Measurements from ENCODE around the gene KANSL1.
A peak's percentile ranks its signal among the peaks of the same experiment; 100 is the strongest.
"Not testable (repeated sequence)": the region's sequence is repeated elsewhere in the genome, so short reads cannot be mapped to it uniquely, and the experiment has no call there.

KANSL1 gene

GRCh38 chr17:46192439-46193150 is 634 bp downstream of the KANSL1 start:
- DNase-seq: peak; percentile 61

- DNase-seq: no peak
These were observed 1.1 kb downstream of the KANSL1 start for GRCh38 chr17:46192189-46192438.

DNA sequence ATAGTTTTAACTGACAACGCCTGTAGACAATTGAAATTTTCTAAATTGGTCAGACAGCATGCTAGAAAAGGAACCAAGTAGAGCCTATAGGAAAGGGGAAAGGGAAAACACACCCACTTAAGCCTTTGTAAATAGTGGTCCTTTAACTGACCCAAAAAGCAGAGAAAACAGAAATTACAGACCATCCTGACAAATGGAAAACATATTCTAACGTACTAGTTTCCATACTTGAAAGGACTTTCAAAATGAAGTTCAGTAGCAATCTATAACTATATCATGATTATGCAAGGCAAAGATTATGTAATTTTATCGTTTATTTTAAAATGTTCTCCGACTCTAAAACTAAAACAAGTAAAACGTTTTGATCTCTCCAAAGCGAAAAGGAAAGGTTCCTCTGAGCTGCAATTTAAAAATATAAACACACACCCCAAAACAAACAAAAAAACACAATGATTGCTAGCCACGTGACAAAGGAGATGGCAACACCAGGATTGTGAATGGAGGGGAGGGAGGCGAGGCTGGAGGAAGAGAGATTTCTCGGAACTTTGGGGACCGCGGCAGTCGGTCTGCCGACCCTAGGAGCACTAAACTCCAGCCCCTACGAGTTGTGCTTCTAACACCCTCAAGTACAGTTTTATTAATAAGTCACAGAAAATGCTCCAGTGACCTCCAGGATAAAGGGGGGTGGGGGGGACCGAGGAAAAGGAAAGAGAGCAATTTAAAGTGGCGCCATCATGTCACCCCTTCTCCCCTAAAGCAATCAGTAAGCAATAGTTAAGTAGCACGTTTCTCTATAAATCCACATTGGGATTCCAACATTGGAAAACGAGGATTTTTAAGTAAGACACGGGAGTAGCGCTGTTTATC is 1.7 kb downstream of the KANSL1 start:
- no peak for DNase-seq

DNA sequence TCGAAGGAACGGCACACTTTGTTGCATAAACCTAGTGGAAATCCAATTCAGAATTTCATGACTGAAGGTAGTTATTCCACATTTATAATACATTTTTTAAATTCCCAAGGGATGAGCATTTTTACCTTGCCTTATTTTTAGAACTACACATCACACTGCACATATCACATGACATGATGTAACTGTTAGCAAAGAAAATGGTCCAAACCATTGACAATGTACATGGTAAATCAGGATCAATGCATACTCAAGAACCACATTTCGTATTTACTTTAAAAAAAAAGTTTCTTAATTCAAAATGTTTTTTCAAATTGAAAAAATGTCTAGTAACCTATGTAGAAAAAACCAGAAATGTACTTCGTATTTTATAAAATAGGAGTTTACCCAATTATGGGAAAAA is 2.5 kb downstream of the KANSL1 start:
- no peak for DNase-seq

- not testable (repeated sequence) for DNase-seq
These were observed 6.4 kb downstream of the KANSL1 start for GRCh38 chr17:46186827-46187235.

- no peak for DNase-seq
These were observed 8.5 kb downstream of the KANSL1 start for GRCh38 chr17:46184696-46185095.

DNA sequence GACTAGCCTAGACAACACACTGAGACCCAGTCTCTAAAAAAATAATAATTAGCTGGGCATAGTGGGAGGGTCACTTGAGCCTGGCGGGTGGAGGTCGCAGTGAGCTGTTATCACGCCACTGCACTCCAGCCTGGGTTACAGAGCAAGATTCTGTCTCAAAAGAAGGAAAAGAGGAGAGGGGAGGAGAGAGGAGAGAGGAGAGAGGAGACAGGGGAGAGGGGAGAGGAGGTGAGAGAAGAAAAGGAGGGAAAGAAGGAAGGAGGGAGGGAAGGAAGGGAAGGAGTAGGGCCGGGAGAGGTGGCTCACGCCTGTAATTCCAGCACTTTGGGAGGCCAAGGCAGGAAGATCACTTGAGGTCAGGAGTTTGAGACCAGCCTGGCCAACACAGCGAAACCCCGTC is 9.8 kb downstream of the KANSL1 start:
- DNase-seq: not testable (repeated sequence)

GRCh38 chr17:46182961-46183360 is 10.3 kb downstream of the KANSL1 start:
- DNase-seq: no peak

- DNase-seq: no peak
These were observed 11.3 kb downstream of the KANSL1 start for GRCh38 chr17:46181940-46182339.

GRCh38 chr17:46181316-46181715 is 11.9 kb downstream of the KANSL1 start:
- not testable (repeated sequence) for DNase-seq

DNA sequence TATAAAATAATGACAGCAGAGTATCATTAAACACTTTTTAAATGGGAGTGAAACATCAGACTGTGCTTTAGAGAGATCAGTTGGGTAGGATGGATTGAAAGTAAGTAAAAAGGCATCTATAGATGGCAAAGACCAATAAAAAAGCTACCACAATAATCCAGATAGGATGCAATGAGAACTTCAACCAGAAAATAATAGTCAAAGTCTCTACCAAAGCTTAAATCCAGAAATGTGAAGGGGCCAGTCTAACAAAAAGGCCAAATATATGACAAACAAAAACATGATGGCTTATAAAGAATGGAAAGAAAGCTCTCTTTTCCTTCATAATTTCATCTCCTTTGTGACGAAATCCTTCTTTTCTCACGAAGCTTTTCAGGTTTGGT is 12.3 kb downstream of the KANSL1 start:
- no peak for DNase-seq

DNA sequence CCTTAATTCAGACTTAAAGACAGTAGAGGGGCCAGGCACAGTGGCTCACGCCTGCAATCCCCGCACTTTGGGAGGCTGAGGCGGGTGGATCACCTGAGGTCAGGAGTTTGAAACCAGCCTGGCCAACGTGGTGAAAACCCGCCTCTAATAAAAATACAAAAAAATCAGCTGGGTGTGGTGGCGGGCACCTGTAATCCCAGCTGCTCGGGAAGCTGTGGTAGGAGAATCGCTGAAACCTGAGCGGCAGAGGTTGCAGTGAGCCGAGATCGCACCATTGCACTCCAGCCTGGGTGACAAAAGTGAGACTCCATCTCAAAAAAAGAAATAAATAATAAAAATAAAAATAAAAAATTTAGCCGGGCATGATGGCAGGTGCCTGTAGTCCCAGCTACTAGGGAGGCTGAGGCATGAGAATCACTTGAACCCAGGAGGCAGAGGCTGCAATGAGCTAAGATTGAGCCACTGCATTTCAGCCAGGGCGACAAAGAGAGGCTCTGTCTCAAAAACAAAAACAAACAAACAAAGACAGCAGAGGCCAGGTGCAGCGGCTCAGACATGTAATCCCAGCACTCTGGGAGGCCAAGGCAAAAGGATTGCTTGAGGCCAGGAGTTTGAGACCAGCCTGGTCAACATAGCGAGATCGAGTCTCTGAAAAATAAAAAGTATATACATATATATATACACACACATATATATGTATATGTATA is 12.9 kb downstream of the KANSL1 start:
- DNase-seq: not testable (repeated sequence)

DNA sequence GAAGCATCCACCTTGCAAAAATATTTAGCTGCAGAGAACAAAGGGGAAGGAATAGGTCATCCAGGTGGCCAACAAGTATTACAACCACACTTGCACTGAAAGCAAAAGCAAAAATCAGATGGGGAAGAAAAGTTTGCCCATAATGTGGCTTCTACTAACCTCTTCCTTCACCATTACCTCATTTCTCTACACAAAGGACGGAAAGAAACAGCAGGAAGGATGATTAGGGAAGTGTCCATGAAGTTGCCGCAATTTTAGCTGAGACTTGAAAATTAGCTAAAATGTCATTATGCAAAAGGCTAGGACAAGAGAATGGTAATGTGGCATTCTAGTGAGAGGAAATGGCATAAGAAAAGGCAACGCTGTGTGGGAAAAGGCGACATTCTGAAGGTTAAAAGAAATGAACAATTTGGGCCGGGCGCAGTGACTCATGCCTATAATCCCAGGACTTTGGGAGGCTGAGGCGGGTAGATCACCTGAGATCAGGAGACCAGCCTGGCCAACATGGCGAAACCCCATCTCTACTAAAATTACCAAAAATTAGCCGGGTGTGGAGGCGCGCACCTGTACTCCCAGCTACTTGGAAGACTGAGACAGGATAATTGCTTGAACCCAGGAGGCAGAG is 13.7 kb downstream of the KANSL1 start:
- no peak for DNase-seq

DNA sequence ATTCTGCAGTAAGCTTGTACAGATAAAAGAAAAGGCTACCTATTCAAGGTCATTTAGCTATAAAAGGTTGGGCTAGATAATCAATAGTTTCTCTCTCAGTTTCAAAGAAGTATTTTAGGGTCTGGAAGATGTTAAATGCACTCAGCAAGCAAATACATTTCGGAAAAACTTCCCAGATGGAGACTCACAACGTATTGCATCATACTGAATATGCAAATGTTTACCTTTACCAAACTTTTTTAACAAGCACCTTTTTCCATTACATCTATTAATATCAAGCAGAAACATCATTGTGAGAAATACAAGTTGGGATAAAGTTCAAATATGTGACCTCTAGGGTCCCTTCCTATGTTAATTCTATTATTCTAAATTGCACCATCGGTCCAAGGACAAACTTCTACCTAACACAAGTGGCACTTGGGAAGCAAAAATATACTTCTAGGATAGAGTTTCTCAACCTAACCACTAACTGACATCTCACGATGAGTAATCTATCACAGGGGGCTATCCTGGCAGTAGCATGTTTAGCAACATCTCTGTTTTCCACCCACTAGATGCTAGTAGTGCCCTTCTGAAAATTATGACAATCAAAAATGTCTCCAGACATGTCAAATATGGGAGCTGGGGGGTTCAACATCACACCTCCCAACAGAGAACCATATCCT is 14.5 kb downstream of the KANSL1 start:
- DNase-seq: no peak

GRCh38 chr17:46176975-46177374 is 16.3 kb downstream of the KANSL1 start:
- no peak for DNase-seq

- DNase-seq: no peak
These were observed 17.3 kb downstream of the KANSL1 start for GRCh38 chr17:46175891-46176290.

DNA sequence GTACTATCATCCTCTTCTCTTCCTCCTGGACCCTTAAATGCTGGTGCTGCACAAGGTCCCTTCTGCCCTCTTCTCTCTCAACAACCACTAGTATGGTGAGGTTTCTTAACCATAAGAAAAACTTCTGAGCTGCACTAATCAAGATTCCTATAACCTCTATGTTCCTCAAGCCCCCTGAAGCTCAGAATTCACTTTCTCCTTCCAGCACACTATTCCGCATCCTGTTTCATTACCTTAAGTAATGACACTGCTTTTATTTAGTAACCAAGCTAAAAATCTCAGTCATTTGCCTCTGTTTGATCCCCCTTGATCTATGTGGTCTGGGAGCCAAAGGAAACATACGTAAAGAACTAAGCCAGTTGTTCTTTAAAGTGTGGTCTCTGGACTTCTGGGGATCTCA is 20.1 kb downstream of the KANSL1 start:
- DNase-seq: no peak

- no peak for DNase-seq
These were observed 21.3 kb downstream of the KANSL1 start for GRCh38 chr17:46171939-46172338.

DNA sequence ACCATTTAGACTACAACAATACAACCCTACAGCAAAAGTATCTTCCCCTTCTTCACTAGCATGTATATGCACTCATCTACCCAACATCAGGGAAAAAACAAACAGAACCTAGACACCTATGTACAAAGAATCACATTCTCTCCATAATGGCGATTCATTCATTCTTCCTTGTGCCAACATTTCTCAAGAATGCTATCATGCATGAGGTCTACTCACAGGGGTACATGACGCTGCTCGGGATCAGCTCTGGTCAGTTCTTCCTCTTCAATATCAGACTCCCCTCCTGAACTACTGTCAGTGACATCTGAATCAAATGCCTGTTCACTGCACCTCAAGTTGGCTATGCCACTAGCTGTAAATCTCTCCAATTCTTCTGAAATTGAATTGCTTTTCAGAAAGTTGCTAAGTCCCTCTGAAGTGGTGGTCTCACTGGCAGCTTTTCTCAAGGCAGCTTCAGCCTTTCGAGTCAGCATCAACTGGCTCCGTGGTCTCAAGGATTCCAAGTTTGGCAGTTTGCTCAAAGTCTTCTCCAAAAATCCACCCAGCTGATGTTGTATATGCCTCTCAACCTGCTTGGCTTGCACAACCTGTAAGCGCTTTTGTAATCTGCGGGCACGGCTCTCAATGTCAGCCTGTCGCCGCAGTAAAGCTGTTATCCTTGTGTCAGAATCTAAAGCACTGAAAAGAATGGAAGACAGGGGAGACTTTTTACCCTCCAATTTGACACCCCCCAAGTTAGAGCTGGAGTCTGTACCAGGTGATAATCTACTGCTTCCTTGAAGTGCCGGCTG is 22.4 kb downstream of the KANSL1 start:
- no peak for DNase-seq

DNA sequence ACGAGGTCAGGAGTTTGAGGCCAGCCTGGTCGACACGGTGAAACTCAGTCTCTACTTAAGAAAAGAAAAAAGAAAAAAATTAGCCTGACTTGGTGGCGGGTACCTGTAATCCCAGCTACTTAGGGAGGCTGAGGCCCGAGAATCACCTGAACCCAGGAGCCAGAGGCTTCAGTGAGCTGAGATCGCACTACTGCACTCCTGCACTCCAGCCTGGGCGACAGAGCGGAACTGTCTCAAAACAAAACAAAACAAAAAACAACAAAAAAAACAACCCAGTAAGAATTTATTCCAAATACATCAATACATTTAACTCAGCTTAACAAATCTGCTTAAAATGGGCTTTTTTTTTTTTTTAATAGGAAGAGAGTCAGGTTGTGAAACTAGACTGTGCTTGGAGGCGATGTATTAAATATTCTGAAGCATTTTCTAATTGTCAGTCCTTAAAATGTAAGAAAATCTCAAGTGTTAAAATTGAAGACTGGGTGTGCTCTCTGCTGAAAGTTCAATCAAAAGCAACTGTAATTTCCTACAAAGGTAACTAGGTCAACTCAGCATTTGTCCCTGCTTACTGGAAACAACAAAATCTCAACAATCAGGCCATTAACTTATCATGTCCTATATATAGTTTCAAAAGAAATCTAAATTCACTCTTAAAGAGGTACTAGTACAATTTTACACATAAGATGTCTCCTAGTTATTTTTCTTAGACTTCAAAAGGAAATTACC is 23.2 kb downstream of the KANSL1 start:
- DNase-seq: no peak

All from effector CD8-positive, alpha-beta T cell (primary cell).